Endothelial cell of umbilical vein (primary cell): Measurements from ENCODE around the gene ARHGAP20. TPM values are rescaled to one million over a fixed set of nuclear protein-coding genes. Genes with fewer than 3 reads are reported as not detected.

Experiments
- BruUV-seq: library from RNA; stranded (reverse); fragments of 400-500 nt; replicated peaks from 2 replicates; lab custom pipeline; 2021; lab: Mats Ljungman, UMichigan
- CTCF ChIA-PET: fragments of 300-600, 350-600 bp; sonication (Branson Sonifier 250); formaldehyde crosslinking; loops from one replicate; lab custom pipeline; 2021; ENCODE audit warnings: antibody characterized with exemption, inconsistent platforms; lab: Charles Lee
- POLR2A ChIA-PET: fragments of 300-600, 350-600 bp; sonication (Branson Sonifier 250); formaldehyde crosslinking; loops from one replicate; lab custom pipeline; 2021; ENCODE audit warnings: antibody characterized with exemption, inconsistent platforms; lab: Charles Lee
- DNase-seq: peaks from one replicate; pipeline ENCODE4 v3.0.0-alpha.2; 2011; ENCODE audit warnings: low read depth, low spot score
- FAIRE-seq: peaks from 2 replicates; lab custom pipeline; 2011; peaks lifted over from hg19 to GRCh38; lab: Jason Lieb, UNC
- H2AFZ ChIP-seq: 2 replicates; pipeline ENCODE4 v1.6.0; 2012; ENCODE audit warnings: low read depth, low read length, control low read depth, inconsistent platforms
- H3K27ac ChIP-seq: 2 replicates; pipeline ENCODE4 v1.5.1; 2011; ENCODE audit warnings: low read depth, mild to moderate bottlenecking, control low read depth, low read length, moderate library complexity; ENCODE audit not compliant: insufficient read depth
- H3K27me3 ChIP-seq, 2 experiments: 2 replicates each; pipeline versions ENCODE4 v1.6.0 to v1.6.1; 2011; ENCODE audit warnings: low read length in 2 of 2, mixed read lengths in 1 of 2; ENCODE audit not compliant: control insufficient read depth in 2 of 2, insufficient read depth in 2 of 2
- H3K36me3 ChIP-seq, 2 experiments: 2 replicates in 1 of 2; 3 replicates in 1 of 2; pipeline ENCODE4 v1.5.1; 2011; ENCODE audit warnings: low read length in 2 of 2, mild to moderate bottlenecking in 1 of 2, moderate library complexity in 1 of 2; ENCODE audit not compliant: control insufficient read depth in 2 of 2, insufficient read depth in 2 of 2; ENCODE audit errors: extremely low read depth in 1 of 2
- H3K4me1 ChIP-seq: 3 replicates; pipeline ENCODE4 v1.5.1; 2011; ENCODE audit warnings: mild to moderate bottlenecking, low read length; ENCODE audit not compliant: control insufficient read depth, insufficient read depth; ENCODE audit errors: extremely low read depth
- H3K4me2 ChIP-seq: 2 replicates; pipeline ENCODE4 v1.6.1; 2011; ENCODE audit warnings: low read length, control low read depth, mixed read lengths; ENCODE audit not compliant: insufficient read depth
- H3K4me3 ChIP-seq, 3 experiments: fragments of 200-600 bp in 1 of 3; sonication (generic), shearing (Covaris generic) in 1 of 3; replicated peaks in 1 of 3; 2 replicates each; pipeline ENCODE4 v1.5.1; 2011 to 2016; ENCODE audit warnings: control low read depth in 3 of 3, low read length in 3 of 3, mild to moderate bottlenecking in 2 of 3, inconsistent platforms in 1 of 3, low read depth in 1 of 3, moderate library complexity in 1 of 3; ENCODE audit not compliant: insufficient read depth in 1 of 3
- H3K79me2 ChIP-seq: 2 replicates; pipeline ENCODE4 v1.6.0; 2012; ENCODE audit warnings: low read length, inconsistent platforms; ENCODE audit not compliant: control insufficient read depth, insufficient read depth
- H3K9ac ChIP-seq: replicated peaks from 2 replicates; pipeline ENCODE3; 2011; ENCODE audit warnings: low read length, control low read depth; ENCODE audit not compliant: insufficient read depth; ENCODE audit errors: extremely low read depth
- H3K9me1 ChIP-seq: replicated peaks from 3 replicates; pipeline ENCODE4 v1.6.0; 2011; ENCODE audit warnings: mild to moderate bottlenecking, low read length; ENCODE audit not compliant: control insufficient read depth, insufficient read depth; ENCODE audit errors: extremely low read depth
- H3K9me3 ChIP-seq: replicated peaks from 2 replicates; pipeline ENCODE4 v1.5.1; 2012; ENCODE audit warnings: low read length, inconsistent platforms; ENCODE audit not compliant: control insufficient read depth, insufficient read depth
- H4K20me1 ChIP-seq: replicated peaks from 2 replicates; pipeline ENCODE3; 2011; ENCODE audit warnings: mild to moderate bottlenecking, low read length; ENCODE audit not compliant: control insufficient read depth, insufficient read depth; ENCODE audit errors: extremely low read depth
- EZH2 ChIP-seq: IDR thresholded peaks from 2 replicates; pipeline ENCODE4 v1.6.1; 2012; ENCODE audit warnings: borderline replicate concordance, low read depth, mild to moderate bottlenecking, moderate library complexity, low read length, inconsistent platforms; ENCODE audit not compliant: severe bottlenecking
- FOS ChIP-seq: IDR thresholded peaks from 2 replicates; pipeline ENCODE4 v1.6.1; 2011; ENCODE audit warnings: mild to moderate bottlenecking, low read length, moderate library complexity, borderline replicate concordance; ENCODE audit not compliant: insufficient read depth
- GATA2 ChIP-seq: IDR thresholded peaks from 2 replicates; pipeline ENCODE4 v1.7.0; 2011; ENCODE audit warnings: low read depth, mild to moderate bottlenecking, moderate library complexity, mixed read lengths, low read length; ENCODE audit not compliant: insufficient read length, insufficient read depth
- JUN ChIP-seq: IDR thresholded peaks from 2 replicates; pipeline ENCODE4 v1.6.1; 2011; ENCODE audit warnings: borderline replicate concordance, low read depth; ENCODE audit not compliant: insufficient read length, insufficient read depth
- MYC ChIP-seq: IDR thresholded peaks from one replicate; pipeline ENCODE4 v1.6.1; 2011; ENCODE audit warnings: mild to moderate bottlenecking, low read depth, low read length
- POLR2A ChIP-seq: IDR thresholded peaks from 2 replicates; pipeline ENCODE4 v1.6.1; 2012; ENCODE audit warnings: low read depth, mild to moderate bottlenecking, control low read depth, low read length
- POLR2AphosphoS5 ChIP-seq: IDR thresholded peaks from 2 replicates; pipeline ENCODE4 v1.6.1; 2012; ENCODE audit warnings: low read depth, mild to moderate bottlenecking, control low read depth, low read length, moderate library complexity; ENCODE audit not compliant: insufficient read depth
- dilution Hi-C: fragments of 300-500 bp; cut with MboI; formaldehyde crosslinking; loops from one replicate; pipeline ENCODE4 v1.15.0; 2019; ENCODE audit warnings: low sequenced_read_pairs; ENCODE audit not compliant: extremely low pct_ligation_motif_present
- intact Hi-C: fragments of 100-400 bp; cut with micrococcal nuclease; formaldehyde crosslinking; loops from one replicate; pipeline ENCODE4 v1.10.0; 2022
- polyA plus RNA-seq, 4 experiments: library from polyadenylated mRNA; depleted of rRNA in 3 of 4; stranded (reverse) in 3 of 4; unstranded in 1 of 4; fragments of >200 nt; gene quantifications; 2 replicates each; pipeline versions ENCODE4 v1.2.1 to v1.2.3, GENCODE V29; 2011 to 2012; ENCODE audit warnings: missing spikeins in 1 of 4
- total RNA-seq: library from RNA; stranded (reverse); gene quantifications from 2 replicates; pipeline ENCODE4 v1.2.3, GENCODE V29; 2021
- TF ChIP-seq, protein P1 (sequence below): IDR thresholded peaks from 2 replicates; pipeline ENCODE4 v1.6.1; 2011; ENCODE audit not compliant: insufficient read depth, insufficient read length
- TF ChIP-seq, protein P2 (sequence below), 2 donors: IDR thresholded peaks; 1 replicate in 1 of 2; 2 replicates in 1 of 2; pipeline ENCODE4 v1.5.1; 2011; ENCODE audit warnings: low read length in 2 of 2, mild to moderate bottlenecking in 2 of 2, moderate library complexity in 2 of 2, control low read depth in 1 of 2, inconsistent platforms in 1 of 2, low read depth in 1 of 2; ENCODE audit not compliant: insufficient read depth in 1 of 2; ENCODE audit errors: extremely low read depth in 1 of 2

The ARHGAP20 gene
- total and polyA plus RNA-seq, 2 donors (not counting 3 experiments of a cell fraction or from before 2014, with no cell fraction given): 0.51 to 1.1 TPM

DNA sequence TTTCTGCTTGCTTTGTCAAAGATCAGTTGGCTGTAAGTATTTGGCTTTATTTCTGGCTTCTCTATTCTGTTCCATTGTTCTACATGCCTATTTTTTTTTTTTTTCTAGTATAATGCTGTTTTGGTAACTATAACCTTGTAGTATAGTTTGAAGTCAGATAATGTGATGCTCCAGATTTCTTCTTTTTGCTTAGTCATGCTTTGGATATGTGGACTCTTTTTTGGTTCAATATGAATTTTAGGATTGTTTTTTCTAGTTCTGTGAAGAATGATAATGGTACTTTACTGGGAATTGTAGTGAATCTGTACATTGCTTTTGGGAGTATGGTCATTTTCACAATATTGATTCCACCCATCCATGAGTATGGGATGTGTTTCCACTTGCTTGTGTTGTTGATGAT, 37.9 kb upstream of the ARHGAP20 start:
- Histone ChIP-seq H3K27me3 (no peaks in the 10 kb centered on the region), H3K9me1 (no peaks in the 10 kb centered on the region), H3K79me2 (no peaks in the 10 kb centered on the region), H3K36me3 (no peaks in the 10 kb centered on the region), H3K4me1 (no peaks in the 10 kb centered on the region), H3K4me2 (no peak overlapping the region), H3K27ac (no peak overlapping the region), H3K9me3 (no peaks in the 10 kb centered on the region), H4K20me1 (no peaks in the 10 kb centered on the region), H3K4me3 (no peak overlapping the region), H2AFZ (no peak overlapping the region), H3K9ac (no peak overlapping the region)
- DNase-seq: no peak
- intact Hi-C loops (no loop called here), dilution Hi-C loops (no loop called here)
- FAIRE-seq: no peak
- no TSS peak for BruUV-seq
- POLR2A ChIA-PET: no interaction called here
- no peak for TF ChIP-seq FOS
- TF ChIP-seq EZH2: no peak
- no peak for TF ChIP-seq POLR2A
- TF ChIP-seq, protein P1, sequence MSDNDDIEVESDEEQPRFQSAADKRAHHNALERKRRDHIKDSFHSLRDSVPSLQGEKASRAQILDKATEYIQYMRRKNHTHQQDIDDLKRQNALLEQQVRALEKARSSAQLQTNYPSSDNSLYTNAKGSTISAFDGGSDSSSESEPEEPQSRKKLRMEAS: no peak
- CTCF ChIA-PET: no interaction called here

DNA sequence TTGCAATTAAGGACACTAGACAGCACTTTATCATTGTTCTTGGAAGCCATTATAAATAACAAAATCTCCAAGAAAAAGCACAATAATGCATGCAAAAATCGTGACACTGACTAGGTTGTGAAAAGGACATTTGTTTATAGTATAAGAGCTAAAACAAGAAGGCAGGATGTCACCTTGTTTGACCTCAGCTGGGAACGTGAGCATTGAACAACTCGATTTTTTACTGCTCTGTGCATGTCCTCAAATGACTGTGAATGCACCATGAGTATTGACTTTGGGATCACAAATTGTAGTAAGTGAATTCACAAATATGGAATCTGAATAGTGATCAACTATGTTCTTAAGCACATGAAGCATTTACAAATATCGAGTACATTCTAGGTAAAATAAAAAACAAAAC, 35.3 kb upstream of the ARHGAP20 start:
- H3K4me2 ChIP-seq: no peak overlapping the region
- DNase-seq (peak; percentile 35), FAIRE-seq (no peak)
- no peaks in the 10 kb centered on the region for H3K9me3 ChIP-seq
- H3K4me3 ChIP-seq: no peak overlapping the region
- H3K27ac ChIP-seq: no peak overlapping the region
- H3K9ac ChIP-seq: no peak overlapping the region
- ChIA-PET CTCF (no interaction called here), POLR2A (no interaction called here)
- H3K27me3 ChIP-seq: no peaks in the 10 kb centered on the region
- TF ChIP-seq, protein P1: no peak
- TF ChIP-seq FOS (no peak), JUN (no peak), POLR2A (no peak), EZH2 (no peak), MYC (no peak), POLR2AphosphoS5 (no peak), GATA2 (no peak)
- TF ChIP-seq, protein P2, sequence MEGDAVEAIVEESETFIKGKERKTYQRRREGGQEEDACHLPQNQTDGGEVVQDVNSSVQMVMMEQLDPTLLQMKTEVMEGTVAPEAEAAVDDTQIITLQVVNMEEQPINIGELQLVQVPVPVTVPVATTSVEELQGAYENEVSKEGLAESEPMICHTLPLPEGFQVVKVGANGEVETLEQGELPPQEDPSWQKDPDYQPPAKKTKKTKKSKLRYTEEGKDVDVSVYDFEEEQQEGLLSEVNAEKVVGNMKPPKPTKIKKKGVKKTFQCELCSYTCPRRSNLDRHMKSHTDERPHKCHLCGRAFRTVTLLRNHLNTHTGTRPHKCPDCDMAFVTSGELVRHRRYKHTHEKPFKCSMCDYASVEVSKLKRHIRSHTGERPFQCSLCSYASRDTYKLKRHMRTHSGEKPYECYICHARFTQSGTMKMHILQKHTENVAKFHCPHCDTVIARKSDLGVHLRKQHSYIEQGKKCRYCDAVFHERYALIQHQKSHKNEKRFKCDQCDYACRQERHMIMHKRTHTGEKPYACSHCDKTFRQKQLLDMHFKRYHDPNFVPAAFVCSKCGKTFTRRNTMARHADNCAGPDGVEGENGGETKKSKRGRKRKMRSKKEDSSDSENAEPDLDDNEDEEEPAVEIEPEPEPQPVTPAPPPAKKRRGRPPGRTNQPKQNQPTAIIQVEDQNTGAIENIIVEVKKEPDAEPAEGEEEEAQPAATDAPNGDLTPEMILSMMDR (IDR thresholded peaks at IDR 0.05; ENCODE audit: extremely low read depth in 1 of 2, insufficient read depth in 1 of 2, low read depth in 1 of 2, low read length in 2 of 2): no peak
- no peaks in the 10 kb centered on the region for H3K4me1 ChIP-seq
- dilution Hi-C loops: no loop called here
- no peaks in the 10 kb centered on the region for H4K20me1 ChIP-seq
- no peak overlapping the region for H2AFZ ChIP-seq
- intact Hi-C loops: no loop called here
- BruUV-seq: no TSS peak
- no peaks in the 10 kb centered on the region for H3K9me1 ChIP-seq
- no peaks in the 10 kb centered on the region for H3K36me3 ChIP-seq
- H3K79me2 ChIP-seq: no peaks in the 10 kb centered on the region
